Lower leg skin (tissue), 4 donors: Measurements from ENCODE around the gene NPB. TPM values are rescaled to one million over a fixed set of nuclear protein-coding genes. Genes with fewer than 3 reads are reported as not detected.

Experiments
- DNase-seq, 2 donors: peaks; one replicate each; pipeline ENCODE4 v3.0.0-alpha.2; 2019; ENCODE audit warnings: low spot score in 2 of 2
- H3K4me3 ChIP-seq: fragments of 200-600 bp; sonication (generic); 2 replicates; pipeline ENCODE4 v1.5.1; 2017; ENCODE audit warnings: mild to moderate bottlenecking, low read depth; ENCODE audit not compliant: poor library complexity, severe bottlenecking
- POLR2A ChIP-seq, 2 donors: fragments of 450-650 bp; IDR thresholded peaks; one replicate each; pipeline ENCODE4 v1.6.1; 2016 to 2017; ENCODE audit warnings: antibody characterized with exemption in 2 of 2, mild to moderate bottlenecking in 1 of 2, moderate library complexity in 1 of 2
- WGBS, 2 donors: methylation state at CpG; one replicate each; pipeline ENCODE4 v1.1.5; 2018; 5-methylcytosine and 5-hydroxymethylcytosine counted together
- intact Hi-C: fragments of 100-400 bp; cut with DNase I; formaldehyde crosslinking; loops from one replicate; pipeline ENCODE4 v1.15.0; 2023; ENCODE audit warnings: low total_unique reads
- total RNA-seq, 4 donors: library from RNA; depleted of rRNA; stranded (reverse); fragments of >200 nt; gene quantifications; one replicate each; pipeline ENCODE4 v1.1.0, GENCODE V29; 2016
- TF ChIP-seq, protein P1 (sequence below), 3 donors: fragments of 450-650 bp; IDR thresholded peaks; one replicate each; pipeline ENCODE4 v1.5.1; 2016; ENCODE audit warnings: antibody characterized with exemption in 3 of 3, mild to moderate bottlenecking in 3 of 3, moderate library complexity in 2 of 3

NPB gene
- total RNA-seq, result 1 to 10 TPM in 2 of 4 donors, under 1 TPM in 1, not detected in 1; 0.71 to 3.3 (median 2.0) TPM

DNA sequence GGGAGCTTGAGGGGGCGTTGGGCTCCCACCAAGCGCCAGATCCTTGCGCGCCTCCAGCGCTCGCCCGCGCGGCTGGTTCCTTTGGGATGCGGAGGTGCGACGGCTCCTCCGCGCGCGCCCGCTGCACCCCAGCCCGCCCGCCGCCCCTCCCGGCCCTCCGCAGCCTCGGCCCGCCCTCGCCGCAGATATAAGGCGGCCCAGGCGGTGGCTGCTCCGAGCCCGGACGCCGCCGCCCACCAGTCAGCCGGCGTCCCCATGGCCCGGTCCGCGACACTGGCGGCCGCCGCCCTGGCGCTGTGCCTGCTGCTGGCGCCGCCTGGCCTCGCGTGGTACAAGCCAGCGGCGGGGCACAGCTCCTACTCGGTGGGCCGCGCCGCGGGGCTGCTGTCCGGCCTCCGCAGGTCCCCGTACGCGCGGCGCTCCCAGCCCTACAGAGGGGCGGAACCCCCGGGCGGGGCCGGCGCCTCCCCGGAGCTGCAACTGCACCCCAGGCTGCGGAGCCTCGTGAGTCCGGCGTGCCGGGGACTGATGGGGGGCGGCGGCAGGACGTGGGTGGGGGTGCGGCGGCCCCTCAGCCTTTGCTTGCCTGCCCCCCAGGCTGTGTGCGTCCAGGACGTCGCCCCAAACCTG lies at the start of gene NPB:
Gene NPB, plus strand, starts transcription at position 216 of the 630 bp plus-strand sequence. Its CDS starts 40 bp downstream, at position 256.
- no CpG with 5 or more reads among the region's 79 CpGs for WGBS, 2 donors
- intact Hi-C loops, result no loop called here
- H3K4me3 ChIP-seq, result no peak within 1 kb of the TSS
- no peak for DNase-seq
- TF ChIP-seq POLR2A (IDR thresholded peaks at IDR 0.05), result no peak
- TF ChIP-seq, protein P1, sequence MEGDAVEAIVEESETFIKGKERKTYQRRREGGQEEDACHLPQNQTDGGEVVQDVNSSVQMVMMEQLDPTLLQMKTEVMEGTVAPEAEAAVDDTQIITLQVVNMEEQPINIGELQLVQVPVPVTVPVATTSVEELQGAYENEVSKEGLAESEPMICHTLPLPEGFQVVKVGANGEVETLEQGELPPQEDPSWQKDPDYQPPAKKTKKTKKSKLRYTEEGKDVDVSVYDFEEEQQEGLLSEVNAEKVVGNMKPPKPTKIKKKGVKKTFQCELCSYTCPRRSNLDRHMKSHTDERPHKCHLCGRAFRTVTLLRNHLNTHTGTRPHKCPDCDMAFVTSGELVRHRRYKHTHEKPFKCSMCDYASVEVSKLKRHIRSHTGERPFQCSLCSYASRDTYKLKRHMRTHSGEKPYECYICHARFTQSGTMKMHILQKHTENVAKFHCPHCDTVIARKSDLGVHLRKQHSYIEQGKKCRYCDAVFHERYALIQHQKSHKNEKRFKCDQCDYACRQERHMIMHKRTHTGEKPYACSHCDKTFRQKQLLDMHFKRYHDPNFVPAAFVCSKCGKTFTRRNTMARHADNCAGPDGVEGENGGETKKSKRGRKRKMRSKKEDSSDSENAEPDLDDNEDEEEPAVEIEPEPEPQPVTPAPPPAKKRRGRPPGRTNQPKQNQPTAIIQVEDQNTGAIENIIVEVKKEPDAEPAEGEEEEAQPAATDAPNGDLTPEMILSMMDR (IDR thresholded peaks at IDR 0.05), result no peak

DNA sequence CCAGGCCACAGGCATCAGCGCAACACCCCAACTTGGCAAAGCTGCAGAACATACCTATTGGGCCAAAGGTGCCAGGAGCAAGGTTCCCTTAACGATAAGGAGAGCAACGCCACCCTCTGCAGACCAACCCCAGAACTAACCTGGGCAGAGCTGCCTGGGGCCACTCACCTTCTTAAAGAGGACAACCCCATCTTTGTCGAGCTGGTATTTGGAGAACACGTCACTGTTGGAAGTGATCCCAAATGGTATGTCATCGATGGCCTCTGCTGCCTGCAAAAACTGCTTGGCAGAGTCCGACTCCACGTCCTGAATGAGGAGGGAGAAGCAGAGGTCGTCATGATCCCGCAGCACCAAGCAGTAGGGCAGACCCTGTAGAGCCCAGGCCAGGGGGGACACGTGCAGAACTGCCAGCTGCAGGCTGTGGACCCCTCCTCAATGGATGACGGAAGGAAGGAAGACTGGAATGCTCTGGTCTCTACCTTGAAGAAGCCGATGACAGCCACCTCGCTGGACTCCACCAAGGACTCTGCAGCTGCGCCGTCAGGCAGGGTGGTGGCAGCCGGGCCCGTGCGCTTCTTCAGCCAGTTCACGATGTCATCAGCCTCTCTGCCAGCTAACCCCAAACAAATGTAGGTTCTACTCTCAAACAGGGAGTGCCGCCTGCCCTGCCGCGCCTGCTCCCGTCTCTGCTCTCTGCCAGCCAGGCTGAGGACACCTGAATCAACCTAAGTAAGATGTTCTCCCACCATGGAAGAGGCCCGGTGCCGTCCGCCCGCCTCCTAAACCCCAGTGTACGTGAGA lies 46.9 kb upstream of the NPB start:
- WGBS, 2 donors, result 42 to 48% methylated on average over 27 to 29 of the region's 29 CpGs

DNA sequence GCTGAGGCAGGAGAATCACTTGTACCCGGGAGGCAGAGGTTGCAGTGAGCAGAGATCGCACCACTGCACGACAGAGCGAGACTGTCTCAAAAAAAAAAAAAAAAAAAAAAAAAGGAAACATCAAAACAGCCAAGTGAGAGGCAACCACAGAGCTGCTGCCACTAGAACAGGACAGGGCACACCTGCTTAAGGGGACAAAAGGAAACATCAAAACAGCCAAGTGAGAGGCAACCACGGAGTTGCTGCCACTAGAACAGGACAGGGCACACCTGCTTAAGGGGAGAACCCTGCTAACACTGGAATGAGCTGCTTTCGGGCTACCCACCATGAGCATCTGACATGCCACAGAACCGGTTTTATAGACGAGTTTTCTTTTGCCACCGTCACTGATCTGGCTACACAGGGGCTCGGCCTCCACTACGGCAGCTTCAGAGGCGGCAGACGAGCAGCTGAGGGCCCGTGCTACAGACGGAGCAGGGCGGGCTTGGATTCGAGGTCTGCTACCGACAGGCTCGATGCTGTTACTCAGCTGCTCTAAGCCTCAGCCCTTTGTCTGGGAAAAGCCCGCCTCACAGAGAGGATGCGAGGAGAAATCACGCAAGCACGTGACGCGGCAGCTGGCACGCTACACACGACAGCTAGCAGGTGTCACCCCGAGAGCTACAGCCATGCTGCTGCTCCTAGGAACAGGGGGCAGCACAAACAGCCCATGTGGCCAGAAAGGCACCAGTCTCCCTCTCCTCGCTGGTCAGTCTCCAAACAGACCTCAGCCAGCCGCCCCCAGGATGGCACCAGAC lies 43.7 kb upstream of the NPB start:
- intact Hi-C loops, result no loop called here
- WGBS, 2 donors, result 77 to 79% methylated on average over 27 to 30 of the region's 30 CpGs
- TF ChIP-seq POLR2A (IDR thresholded peaks at IDR 0.05), result no peak
- TF ChIP-seq, protein P1 (IDR thresholded peaks at IDR 0.05), result no peak

More for the DNA sequence above, 46.9 kb upstream of the NPB start:
- DNase-seq, result no peak
- TF ChIP-seq, protein P1 (IDR thresholded peaks at IDR 0.05), result no peak
- no peak for TF ChIP-seq POLR2A (IDR thresholded peaks at IDR 0.05)
- no peak overlapping the region for H3K4me3 ChIP-seq
- intact Hi-C loops, result no loop called here

DNA sequence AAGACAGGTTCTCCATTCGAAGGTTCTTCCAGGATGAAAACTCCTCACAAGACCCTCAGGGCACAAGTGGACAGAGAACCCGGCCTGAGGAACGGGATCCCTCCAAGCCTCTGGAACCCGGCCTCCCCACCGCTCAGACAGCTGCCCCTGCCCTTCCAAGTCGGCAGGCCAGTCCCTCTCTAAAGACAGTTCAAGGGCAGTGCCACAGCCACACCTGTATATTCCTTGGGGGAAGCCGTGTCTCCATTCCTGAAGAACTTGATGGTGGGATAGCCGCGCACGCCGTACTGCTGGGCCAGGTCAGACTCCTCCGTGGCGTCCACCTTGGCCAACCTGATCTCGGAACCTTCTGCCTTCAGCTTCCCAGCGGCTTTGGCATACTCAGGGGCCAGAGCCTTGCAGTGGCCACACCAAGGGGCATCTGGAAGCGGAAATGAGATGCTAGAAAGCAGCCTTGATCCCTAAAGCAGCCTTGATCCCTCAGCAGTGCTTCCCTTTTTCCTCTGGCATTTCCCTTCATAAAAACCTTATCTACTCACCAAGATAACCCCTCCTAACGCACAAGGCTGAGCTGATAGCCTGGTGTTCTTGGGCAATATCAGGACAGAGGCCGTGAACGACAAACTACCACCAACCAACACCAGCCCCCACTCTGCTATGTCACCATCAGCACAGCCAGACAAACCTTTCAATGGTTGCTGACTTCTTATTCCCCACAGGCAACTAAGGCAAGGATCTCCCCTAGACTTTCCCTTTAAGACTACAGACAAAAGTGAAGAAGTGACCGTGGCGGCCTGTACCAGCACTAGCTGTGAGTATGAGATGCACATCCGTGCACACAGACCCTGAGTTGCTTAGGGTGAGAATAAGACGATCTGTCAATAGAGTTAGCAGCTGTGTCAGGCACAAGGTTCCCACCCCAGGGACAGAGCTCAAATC lies 42.8 kb upstream of the NPB start:
- intact Hi-C loops, result no loop called here
- TF ChIP-seq, protein P1 (IDR thresholded peaks at IDR 0.05), result no peak
- TF ChIP-seq POLR2A (IDR thresholded peaks at IDR 0.05), result no peak
- WGBS, 2 donors, result 51 to 54% methylated on average over 23 of the region's 23 CpGs
- H3K4me3 ChIP-seq, result peak overlapping the region; percentile 87
- DNase-seq, result no peak

More for the DNA sequence above, 43.7 kb upstream of the NPB start:
- H3K4me3 ChIP-seq, result no peak overlapping the region
- no peak for DNase-seq
